A204.1 (cell line): ENCODE results near the gene BIRC2.
"Not testable (repeated sequence)": the region's sequence is repeated elsewhere in the genome, so short reads cannot be mapped to it uniquely, and the experiment has no call there.

ENCODE experiments used
- FAIRE-seq: peaks from 2 replicates; lab custom pipeline; 2012; peaks lifted over from hg19 to GRCh38; lab: Jason Lieb, UNC

Gene BIRC2

DNA sequence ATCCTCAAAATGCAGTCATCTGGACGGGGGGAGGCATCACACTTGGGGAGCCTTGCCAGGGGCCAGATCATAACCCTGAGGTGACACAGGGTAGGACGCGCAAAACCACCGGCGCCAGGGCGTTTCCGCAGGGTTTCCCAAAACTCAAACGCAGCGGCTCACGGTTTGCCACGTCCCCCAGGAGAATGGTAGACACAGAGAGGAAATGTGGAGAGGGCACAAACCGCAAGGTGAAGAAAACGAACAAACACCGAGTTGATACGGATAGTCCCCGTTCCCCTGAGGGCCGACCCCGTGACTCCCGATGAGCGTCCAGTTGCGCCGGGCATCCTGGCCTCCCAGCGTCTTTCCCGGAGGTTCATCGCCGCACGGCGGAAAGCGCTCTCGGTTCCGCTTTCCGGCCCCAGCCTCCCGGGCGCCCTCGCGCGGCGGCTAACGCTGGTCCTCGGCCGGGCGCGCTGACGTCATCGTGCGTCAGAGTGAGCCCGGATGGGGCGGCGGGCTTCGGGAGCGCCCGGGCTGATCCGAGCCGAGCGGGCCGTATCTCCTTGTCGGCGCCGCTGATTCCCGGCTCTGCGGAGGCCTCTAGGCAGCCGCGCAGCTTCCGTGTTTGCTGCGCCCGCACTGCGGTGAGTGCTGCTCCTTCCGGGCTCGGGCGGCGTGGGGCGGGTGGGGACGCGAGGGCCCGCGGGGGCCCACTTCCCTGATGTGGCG lies at the start of gene BIRC2:
TSS of gene BIRC2 (plus strand) at position 467 of the 714 bp plus-strand sequence. CDS start 2,641 bp downstream, outside the sequence.
- no peak for FAIRE-seq

DNA sequence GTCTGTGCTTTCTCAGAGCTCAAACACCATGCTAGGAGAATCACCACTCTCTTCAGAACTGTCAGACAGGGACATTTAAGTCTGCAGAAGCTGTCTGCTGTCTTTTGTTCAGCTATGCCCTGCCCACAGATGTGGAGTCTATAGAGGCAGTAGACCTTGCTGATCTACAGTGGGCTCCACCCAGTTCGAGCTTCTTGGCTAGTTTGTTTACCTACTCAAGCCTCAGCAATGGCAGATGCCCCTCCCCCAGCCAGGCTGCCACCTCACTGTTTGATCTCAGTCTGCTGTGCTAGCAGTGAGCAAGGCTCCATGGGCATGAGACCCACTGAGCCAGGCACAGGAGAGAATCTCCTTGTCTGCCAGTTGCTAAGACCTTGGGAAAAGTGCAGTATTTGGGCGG lies 46.2 kb upstream of the BIRC2 start:
- not testable (repeated sequence) for FAIRE-seq

DNA sequence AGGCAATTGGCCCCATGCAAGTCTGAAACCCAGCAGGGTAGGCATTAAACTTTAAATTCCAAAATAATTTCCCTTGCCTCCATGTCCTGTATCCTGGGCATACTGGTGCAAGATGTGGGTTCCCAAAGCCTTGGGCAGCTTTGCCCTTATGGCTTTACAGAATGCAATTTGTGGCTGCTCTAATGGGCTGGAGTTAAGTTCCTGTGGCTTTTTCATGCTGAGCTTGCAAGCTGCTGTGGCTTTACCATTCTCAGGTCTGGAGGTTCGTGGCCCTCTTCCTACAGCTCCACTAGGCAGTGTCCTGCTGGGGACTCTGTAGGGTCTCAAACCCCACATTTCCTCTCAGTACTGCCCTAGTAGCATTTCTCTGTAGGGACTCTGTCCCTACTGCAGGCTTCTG lies 44.8 kb upstream of the BIRC2 start:
- FAIRE-seq = no peak

DNA sequence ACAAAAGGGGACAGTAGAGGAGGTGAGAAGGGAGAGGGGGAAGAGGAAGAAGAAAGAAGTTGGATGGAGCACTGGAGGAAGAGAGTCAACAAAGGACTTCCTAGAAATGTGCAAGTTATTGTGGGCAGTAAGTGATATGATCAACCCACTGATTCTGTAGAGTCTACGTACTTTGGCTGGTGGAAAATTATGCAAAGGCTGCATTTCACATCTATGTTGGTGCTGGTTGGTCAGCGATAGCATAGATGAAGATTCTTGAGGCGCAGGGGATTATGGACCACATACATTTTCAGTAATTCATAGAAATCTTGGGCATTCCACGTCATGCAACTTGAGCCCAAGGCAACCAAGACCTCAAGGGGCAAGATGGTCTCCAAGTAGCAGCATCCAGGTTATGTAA lies 42.3 kb upstream of the BIRC2 start:
- no peak for FAIRE-seq

DNA sequence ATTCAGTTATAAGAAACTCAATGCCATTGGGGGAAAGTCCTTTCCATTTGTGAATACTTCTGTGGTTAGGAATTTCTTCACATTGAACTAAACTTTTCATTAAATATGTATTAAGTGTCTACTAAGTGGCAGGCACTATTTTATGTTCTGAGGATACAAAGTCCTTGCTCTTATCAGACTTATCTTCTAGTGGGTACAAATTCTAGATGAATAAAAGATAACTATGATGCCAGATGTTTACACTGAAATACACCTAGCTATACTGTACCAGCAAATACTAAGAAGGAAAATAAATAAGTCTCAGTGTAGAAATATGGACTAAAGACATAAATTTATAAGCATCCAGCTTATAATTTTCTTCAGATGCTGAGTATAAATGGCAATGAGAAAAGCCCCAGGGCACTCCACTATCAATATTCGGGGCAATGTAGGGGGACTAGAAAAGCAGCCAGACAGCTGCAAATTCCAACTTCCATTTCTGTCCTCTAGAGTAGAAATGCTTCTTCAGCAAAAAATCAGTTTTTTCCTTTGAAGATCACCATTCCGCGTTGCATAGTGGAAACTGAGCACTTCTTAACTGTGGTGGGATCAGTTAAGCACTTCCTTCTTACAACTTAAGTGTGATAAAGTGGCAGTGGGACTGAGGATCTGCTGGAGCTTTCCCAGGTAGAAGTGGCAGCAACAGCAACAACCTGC lies 41.5 kb upstream of the BIRC2 start:
- FAIRE-seq = no peak

DNA sequence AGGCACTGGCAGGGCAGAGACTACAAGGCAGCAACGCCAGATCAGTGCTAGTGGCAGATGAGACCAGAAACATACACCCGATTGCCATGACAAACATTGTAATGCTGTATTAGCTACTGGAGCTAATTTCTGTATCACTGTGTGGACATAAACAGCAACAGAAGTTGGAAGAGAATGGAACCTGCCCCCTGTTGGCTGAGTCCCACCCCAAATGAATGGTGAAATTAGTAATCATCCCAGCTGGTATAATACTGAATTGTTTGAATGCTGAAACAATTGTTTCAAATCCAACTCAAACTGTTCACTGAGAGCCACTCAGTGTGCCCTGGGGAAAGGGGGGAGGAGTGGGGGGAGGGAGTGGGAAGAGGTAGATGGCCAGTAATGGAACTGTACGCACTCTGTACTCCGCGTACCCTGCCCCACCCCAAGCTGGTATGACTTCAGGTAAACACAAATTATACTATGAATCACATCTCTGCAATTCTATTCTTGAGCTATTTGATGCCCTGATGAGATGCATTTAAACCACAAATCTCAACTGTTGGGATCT lies 40.9 kb upstream of the BIRC2 start:
- FAIRE-seq = no peak

DNA sequence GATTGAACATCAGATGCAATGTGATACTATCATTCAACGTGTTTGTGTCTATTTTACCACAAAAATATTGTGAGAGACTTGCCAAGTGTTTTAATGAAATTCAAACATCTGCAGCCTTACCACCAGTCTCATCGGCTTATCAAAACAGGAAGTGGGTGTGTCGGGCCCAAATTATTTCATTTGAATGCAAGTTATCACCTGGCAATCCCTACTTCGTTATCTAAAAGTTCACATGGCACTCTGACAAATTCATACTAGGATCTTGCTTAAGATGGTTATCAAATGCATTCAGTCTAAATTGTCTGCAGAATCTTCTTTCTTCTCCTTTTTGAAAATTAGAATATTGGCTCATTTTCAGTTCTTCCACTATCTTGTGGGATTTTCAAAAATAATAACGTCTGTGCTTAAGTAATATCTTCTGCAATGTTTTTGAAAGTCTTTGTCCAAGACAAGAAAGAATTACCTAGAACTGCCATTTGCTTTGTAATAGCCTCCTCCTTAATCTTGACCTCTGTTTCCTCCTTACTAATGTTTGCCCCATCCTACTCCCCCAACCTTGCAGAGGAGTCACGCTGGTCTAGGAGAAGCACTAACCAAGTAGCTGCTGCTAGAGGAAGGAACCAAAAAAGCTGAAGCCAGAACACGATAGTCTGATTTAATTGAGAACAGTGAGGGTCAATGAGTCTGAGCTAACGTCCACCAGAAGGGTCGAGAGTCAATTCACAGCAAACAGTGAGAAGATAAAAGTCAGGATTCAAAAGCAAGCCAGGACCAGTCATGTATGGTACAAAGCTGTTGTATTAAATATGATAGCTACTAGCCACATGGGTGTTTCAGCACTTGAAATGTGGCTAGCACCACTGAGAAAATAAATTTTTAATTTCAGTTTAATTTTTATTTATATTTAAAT lies 39.9 kb upstream of the BIRC2 start:
- no peak for FAIRE-seq

DNA sequence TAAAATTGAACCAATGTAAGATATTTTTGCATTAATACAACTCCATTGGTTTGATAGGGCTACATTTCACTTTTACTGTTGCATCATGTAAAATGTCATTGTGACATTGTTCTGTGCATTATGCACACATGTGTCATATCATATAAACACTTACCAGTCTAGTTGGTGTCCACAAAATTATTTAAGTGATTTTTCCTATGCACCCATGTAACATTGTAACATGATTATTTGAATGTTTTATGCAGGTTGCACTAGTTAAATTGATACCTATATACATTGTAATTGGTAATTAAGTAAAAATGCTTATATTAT lies 39.3 kb upstream of the BIRC2 start:
- no peak for FAIRE-seq

DNA sequence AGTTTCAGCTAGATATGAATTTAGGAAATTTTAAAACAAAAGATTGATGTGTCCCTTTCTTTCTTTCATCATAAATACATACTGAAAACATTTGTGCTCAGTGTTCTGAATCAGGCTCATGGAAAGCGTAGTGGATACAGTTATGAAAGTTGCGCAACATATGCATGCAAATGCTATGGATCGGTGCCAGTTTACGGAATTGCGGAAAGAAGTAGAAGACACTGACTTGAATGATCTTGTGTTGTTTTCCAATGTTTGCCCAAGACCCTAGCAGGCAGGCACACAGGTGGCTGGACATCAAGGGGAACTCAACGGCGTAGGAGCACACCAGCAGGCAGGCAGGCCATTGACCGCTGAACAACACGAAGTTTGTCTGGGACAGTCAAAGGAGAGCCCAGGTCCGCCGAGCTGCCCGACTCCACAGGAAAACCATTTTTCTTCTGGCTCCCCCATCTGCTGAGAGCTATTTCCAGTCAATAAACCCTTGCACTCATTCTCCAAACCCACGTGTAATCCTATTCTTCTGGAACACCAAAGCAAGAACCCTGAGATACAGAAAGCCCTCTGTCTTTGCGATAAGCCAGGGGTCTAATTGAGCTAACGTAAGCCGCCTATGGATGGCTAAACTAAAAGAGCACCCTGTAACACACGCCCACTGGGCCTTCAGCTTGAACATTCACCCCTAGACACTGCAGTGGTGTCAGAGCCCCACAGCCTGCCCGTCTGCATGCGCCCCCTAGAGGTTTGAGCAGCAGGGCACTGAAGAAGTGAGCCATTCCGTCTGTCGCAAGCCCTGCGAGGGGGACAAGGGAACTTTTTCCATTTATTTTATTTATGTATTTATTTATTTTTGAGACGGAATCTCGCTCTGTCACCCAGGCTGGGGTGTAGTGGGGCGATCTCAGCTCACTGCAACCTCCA lies 37.1 kb upstream of the BIRC2 start:
- FAIRE-seq = no peak

DNA sequence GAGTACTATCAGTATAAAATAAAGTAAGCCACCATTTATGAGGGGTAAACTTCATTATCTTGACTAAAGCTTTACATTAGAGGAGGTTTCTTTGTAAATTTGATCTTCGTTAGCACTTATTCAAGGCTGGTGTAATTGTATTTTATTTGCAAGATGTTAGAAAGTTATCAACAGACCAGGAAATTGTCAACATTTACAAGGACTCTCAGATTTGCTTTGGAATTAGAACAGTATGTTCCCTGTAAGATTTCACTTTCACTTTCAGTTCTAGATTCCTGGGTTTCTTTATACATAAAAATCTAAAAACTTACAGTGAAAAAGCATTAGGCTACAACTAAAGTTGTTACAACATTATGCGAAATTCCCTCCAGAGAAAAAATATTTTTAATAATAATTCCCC lies 34.3 kb upstream of the BIRC2 start:
- FAIRE-seq = peak; percentile 97

DNA sequence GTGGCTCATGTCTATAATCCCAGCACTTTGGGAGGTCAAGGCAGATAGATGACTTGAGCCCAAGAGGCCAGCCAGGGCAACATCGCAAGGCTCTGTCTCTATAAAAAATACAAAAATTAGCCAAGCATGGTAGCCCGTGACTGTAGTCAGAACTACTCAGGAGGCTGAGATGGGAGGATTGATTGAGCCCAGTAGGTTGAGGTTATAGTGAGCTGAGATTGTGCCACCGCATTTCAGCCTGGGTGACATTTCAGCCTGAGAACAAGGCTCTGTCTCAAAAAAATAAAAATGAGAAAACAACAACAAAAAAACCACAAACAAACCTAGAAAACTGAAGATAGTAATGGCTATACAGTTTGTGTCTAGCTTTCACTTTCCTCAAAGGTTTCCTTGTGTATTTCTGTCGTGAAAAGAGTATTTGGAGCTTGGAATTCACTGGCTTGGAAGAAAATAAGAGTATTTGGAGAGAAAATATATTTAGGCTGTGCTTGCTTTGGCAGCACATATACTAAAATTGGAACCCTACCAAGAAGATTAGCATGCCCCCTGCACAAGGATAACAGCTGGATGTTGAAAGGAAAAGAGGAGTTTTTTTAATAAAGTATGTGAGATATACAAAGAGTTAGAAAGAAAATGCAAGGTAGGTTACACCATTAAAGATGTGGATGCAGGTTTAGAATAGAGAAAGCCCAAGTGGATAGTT lies 33.6 kb upstream of the BIRC2 start:
- peak; percentile 55 for FAIRE-seq

DNA sequence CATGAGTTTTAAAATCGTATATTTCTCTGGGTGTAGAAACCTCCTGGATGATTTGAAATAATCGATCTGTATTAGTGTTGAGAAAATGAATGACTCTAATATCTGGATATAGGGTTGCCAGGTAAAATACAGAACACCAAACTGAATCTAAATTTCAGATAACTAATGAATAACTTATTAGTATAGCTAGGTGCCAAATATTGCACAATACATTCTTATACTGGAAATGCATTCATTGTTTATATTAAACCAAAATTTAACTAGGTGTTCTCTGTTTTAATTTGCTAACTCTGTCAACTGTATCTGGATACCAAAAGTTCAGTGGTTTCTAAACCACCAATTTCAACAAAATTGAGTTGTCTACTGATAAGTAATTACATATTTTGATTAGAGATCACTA lies 32.2 kb upstream of the BIRC2 start:
- no peak for FAIRE-seq

DNA sequence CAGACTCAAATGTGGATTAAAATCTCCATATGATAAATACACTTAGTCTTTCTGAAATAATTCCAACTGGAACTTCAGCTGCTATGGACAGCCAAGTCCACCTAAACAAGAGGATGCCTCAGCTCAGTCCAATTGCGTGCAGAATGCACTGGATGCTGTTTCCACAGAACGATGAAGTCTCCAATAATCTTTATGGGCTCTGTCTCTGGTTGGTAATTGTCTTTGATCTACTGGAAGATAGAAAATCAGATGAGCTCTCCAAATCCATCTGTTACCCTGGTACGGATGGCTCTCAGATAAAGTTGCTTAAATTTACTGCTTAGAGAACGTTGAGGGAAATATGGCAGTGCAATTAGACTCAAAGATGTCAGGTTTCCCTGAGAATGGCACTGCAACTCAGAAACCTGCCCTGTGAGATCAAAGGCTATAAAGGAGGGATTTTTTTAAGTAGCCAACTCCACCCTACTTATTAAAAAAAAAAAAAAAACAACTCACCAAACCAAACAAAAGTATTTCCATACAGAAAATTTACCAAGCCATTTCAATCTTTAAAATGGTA lies 30.6 kb upstream of the BIRC2 start:
- FAIRE-seq = no peak

DNA sequence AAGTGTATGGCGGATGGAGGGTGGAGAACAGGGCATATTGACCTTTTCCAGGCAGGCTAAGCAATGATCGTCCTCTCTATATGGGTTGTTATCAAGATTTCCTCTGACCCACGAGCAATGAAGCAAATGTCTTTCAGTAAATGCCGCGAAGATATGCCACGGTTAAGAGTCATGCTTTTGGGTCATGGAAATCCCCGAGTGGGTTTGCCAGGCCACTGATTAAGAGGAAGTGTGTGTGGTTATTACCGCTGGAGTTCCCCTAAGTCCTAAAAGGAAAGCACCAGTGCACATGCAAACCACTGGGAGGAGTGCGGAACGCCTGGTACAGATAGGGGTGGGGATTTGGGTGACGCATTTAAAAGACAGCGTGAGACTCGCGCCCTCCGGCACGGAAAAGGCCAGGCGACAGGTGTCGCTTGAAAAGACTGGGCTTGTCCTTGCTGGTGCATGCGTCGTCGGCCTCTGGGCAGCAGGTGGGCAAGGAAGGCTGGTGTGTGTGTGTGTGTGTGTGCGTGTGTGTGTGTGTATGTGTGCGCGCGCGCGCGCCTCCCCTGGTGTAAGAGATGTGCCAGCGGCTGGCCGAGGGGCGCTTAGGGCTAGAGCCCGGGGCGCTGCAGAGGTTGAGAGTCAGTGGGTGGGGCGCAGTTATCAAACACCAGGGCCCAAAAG lies 29.8 kb upstream of the BIRC2 start, which contains the start of gene BIRC3:
TSS of gene BIRC3 (plus strand) at position 386 of the 669 bp plus-strand sequence. CDS start 7,026 bp downstream, outside the sequence.
- FAIRE-seq = no peak

DNA sequence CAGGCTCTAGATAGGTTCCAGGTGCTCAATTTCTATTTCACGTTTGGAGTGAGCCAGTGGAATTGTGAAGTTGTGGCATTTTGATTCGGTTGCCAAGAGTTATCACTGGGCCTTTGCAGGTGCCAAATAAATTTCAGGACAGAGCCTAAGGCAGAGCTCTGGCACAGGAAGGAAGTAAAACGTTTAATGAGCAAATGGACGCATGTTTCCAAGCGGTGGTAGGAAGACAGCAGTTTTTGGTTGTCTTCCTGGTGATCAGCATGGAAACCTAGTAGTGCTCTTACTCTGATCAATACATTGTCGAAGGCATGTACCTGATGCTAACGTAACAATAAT lies 29.3 kb upstream of the BIRC2 start:
- no peak for FAIRE-seq

DNA sequence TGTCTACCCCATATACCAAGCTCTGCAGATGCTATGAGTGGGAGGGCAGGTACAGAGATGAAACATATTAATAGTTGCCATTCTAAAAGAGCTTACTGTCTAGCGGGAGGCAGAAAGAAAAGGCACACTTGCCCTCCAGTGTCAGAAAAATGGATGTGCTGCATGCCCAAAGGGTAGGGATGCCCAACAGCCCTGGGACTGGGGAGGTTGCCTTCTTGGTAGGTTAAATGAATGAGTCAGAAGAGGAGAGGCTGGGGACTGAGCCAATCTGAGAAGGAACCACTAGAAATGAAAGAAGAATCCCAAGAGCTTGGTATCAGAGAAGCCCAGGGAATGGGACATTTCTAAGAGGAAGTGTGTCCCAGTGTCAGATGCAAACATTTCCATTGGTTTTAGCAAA lies 28.5 kb upstream of the BIRC2 start:
- FAIRE-seq = no peak

DNA sequence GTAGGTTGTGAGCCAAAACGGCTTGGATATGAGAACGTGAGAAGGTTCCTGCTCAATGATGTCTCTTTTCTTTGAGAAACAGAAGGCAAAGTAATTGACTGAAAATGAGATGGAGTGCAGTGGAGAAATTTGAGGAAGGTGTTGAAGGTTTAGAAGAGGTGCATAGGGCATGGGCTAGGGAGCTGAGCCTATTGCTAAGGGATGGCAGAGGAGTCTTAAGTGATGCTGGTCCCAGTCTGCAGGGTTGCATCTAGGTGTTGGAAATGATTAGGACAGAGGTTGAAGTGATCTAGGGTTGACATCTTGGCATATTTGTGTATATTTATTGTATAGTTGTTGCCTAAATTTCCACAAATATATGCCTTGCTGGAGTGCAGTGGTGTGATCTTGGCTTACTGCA lies 27.5 kb upstream of the BIRC2 start:
- FAIRE-seq = no peak

DNA sequence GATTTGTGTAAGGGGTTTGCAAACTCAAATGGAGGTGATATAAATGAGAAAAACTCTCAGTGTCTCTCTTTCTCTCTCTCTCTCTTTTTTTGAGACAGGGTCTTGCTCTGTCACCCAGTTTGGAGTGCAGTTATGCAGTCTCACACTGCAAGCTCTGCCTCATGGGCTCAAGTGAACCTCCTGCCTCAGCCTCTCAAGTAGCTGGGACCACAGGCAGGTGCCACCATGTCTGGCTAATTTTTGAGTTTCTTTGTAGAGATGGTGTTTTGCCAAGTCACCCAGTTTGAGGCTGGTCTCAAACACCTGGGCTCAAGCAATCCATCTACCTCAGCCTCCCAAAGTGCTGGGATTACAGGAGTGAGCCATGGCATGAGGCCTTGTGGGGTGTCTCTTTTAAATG lies 26.8 kb upstream of the BIRC2 start:
- FAIRE-seq = no peak

DNA sequence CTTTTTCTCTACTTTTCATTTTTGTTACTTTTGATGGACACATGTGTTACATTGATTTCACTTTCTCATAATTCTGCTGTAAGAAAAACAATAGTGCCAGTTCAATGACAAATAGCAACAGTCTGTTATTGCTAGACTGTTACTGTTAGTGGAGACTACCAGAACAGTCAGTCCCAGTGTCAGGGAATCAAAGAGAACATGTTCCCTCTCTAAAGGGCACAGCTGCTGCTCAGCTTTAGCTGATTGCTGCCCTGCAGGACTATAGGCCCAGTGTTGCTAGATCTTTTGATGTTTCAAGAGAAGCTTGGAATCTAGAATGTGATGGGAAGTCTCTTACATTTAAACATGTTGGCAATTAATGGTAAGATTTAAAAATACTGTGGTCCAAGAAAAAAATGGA lies 26.3 kb upstream of the BIRC2 start:
- no peak for FAIRE-seq

DNA sequence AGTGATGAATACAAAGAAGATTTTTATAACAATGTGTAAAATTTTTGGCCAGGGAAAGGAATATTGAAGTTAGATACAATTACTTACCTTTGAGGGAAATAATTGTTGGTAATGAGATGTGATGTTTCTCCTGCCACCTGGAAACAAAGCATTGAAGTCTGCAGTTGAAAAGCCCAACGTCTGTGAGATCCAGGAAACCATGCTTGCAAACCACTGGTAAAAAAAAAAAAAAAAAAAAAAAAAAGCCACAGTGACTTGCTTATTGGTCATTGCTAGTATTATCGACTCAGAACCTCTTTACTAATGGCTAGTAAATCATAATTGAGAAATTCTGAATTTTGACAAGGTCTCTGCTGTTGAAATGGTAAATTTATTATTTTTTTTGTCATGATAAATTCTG lies 24.5 kb upstream of the BIRC2 start:
- no peak for FAIRE-seq
